IMR-90 (cell line): Measurements from ENCODE around the gene BLOC1S6.

Experiments used
- CEBPB ChIP-seq: IDR thresholded peaks from 2 replicates; pipeline ENCODE4 v1.6.1; 2012; ENCODE audit warnings: low read depth, low read length, improper control_type of control experiment
- CTCF ChIP-seq: conservative IDR thresholded peaks from 2 replicates; pipeline ENCODE4 v1.5.1; 2012; ENCODE audit warnings: mild to moderate bottlenecking, low read depth, low read length, improper control_type of control experiment
- MXI1 ChIP-seq: IDR thresholded peaks from 2 replicates; pipeline ENCODE4 v1.6.1; 2012; ENCODE audit warnings: low read depth, mild to moderate bottlenecking, low read length, moderate library complexity, borderline replicate concordance
- NFE2L2 ChIP-seq: fragments of 150-350 bp; IDR thresholded peaks from 2 replicates; pipeline ENCODE4 v1.6.1; 2016; ENCODE audit warnings: low read depth, mild to moderate bottlenecking, low read length
- POLR2A ChIP-seq: IDR thresholded peaks from 2 replicates; pipeline ENCODE4 v1.6.1; 2012; ENCODE audit warnings: mild to moderate bottlenecking, low read depth, low read length
- RAD21 ChIP-seq: IDR thresholded peaks from 2 replicates; pipeline ENCODE4 v1.6.1; 2012; ENCODE audit warnings: low read length, improper control_type of control experiment
- RFX5 ChIP-seq: IDR thresholded peaks from 2 replicates; pipeline ENCODE4 v1.8.0; 2012; ENCODE audit warnings: low read depth, mild to moderate bottlenecking, low read length, moderate library complexity
- TF ChIP-seq, protein P1 (sequence below): fragments of 150-350 bp; IDR thresholded peaks from 2 replicates; pipeline ENCODE4 v1.6.1; 2016; ENCODE audit warnings: low read depth, mild to moderate bottlenecking, low read length, moderate library complexity, borderline replicate concordance

GRCh38 chr15:45657764-45658545, 70.8 kb downstream of the BLOC1S6 start:
- no peak for TF ChIP-seq POLR2A
- no peak for TF ChIP-seq CTCF
- TF ChIP-seq RFX5 = no peak
- no peak for TF ChIP-seq MXI1
- TF ChIP-seq NFE2L2 = no peak
- TF ChIP-seq, protein P1, sequence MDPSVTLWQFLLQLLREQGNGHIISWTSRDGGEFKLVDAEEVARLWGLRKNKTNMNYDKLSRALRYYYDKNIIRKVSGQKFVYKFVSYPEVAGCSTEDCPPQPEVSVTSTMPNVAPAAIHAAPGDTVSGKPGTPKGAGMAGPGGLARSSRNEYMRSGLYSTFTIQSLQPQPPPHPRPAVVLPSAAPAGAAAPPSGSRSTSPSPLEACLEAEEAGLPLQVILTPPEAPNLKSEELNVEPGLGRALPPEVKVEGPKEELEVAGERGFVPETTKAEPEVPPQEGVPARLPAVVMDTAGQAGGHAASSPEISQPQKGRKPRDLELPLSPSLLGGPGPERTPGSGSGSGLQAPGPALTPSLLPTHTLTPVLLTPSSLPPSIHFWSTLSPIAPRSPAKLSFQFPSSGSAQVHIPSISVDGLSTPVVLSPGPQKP = no peak
- TF ChIP-seq CEBPB = no peak
- TF ChIP-seq RAD21 = no peak
